Measurements from ENCODE around the gene COL7A1.

GRCh38 chr3:48594417-48595049 is 596 bp downstream of the COL7A1 start:
- no peak for TF ChIP-seq CTCF (IDR thresholded peaks at IDR 0.05; ENCODE audit: borderline replicate concordance, extremely low read depth, low read length, poor library complexity, severe bottlenecking)
- no peak for TF ChIP-seq EZH2 (IDR thresholded peaks at IDR 0.05; ENCODE audit: borderline replicate concordance, low read depth, low read length, severe bottlenecking)
